Trophoblast cell (in vitro differentiated cells and primary cell): ENCODE results near the gene ASXL2.
A peak's percentile ranks its signal among the peaks of the same experiment; 100 is the strongest.

Source experiments
- DNase-seq, 2 donors: peaks; one replicate each; pipeline ENCODE4 v3.0.0-alpha.2; 2016
- H2AFZ ChIP-seq: 2 replicates; pipeline ENCODE4 v1.6.1; 2013; ENCODE audit warnings: low read length, moderate library complexity, mild to moderate bottlenecking; ENCODE audit not compliant: insufficient read depth, poor library complexity
- H2AK5ac ChIP-seq: 2 replicates; pipeline ENCODE4 v1.6.1; 2013; ENCODE audit warnings: mild to moderate bottlenecking, low read length
- H2BK120ac ChIP-seq: 2 replicates; pipeline ENCODE4 v1.6.1; 2013; ENCODE audit warnings: low read length, mild to moderate bottlenecking, moderate library complexity; ENCODE audit not compliant: insufficient read depth, poor library complexity
- H2BK12ac ChIP-seq: 2 replicates; pipeline ENCODE4 v1.6.1; 2013; ENCODE audit warnings: mild to moderate bottlenecking, low read length, moderate library complexity
- H2BK5ac ChIP-seq: 2 replicates; pipeline ENCODE4 v1.6.1; 2013; ENCODE audit warnings: low read length, low read depth, moderate library complexity, mild to moderate bottlenecking; ENCODE audit not compliant: poor library complexity
- H3K14ac ChIP-seq: 2 replicates; pipeline ENCODE4 v1.6.1; 2013; ENCODE audit warnings: mild to moderate bottlenecking, low read length
- H3K18ac ChIP-seq: 2 replicates; pipeline ENCODE4 v1.6.1; 2013; ENCODE audit warnings: mild to moderate bottlenecking, low read length
- H3K23ac ChIP-seq: 2 replicates; pipeline ENCODE4 v1.6.1; 2013; ENCODE audit warnings: low read length
- H3K27ac ChIP-seq: 2 replicates; pipeline ENCODE4 v1.5.1; 2013; ENCODE audit warnings: low read depth, mild to moderate bottlenecking, inconsistent platforms, low read length, moderate library complexity
- H3K27me3 ChIP-seq: 2 replicates; pipeline ENCODE4 v1.6.1; 2013; ENCODE audit warnings: inconsistent platforms, mild to moderate bottlenecking, low read length, moderate library complexity; ENCODE audit not compliant: insufficient read depth
- H3K36me3 ChIP-seq, 2 experiments: 1 replicate in 1 of 2; 2 replicates in 1 of 2; pipeline ENCODE4 v1.6.1; 2013; ENCODE audit warnings: low read length in 2 of 2, mild to moderate bottlenecking in 2 of 2, moderate library complexity in 1 of 2; ENCODE audit not compliant: insufficient read depth in 2 of 2, control insufficient read depth in 1 of 2
- H3K4ac ChIP-seq: 2 replicates; pipeline ENCODE4 v1.6.1; 2013; ENCODE audit warnings: low read depth, mild to moderate bottlenecking, low read length, moderate library complexity
- H3K4me1 ChIP-seq, 2 experiments: 1 replicate in 1 of 2; 2 replicates in 1 of 2; pipeline ENCODE4 v1.6.1; 2013; ENCODE audit warnings: low read length in 2 of 2, mild to moderate bottlenecking in 2 of 2, moderate library complexity in 1 of 2; ENCODE audit not compliant: insufficient read depth in 2 of 2, control insufficient read depth in 1 of 2
- H3K4me2 ChIP-seq: 2 replicates; pipeline ENCODE4 v1.6.1; 2013; ENCODE audit warnings: inconsistent platforms, mild to moderate bottlenecking, low read length, moderate library complexity
- H3K4me3 ChIP-seq: 2 replicates; pipeline ENCODE4 v1.5.1; 2013; ENCODE audit warnings: mild to moderate bottlenecking, low read depth, low read length, inconsistent platforms
- H3K79me1 ChIP-seq: one replicate; pipeline ENCODE4 v1.6.1; 2013; ENCODE audit warnings: low read length
- H3K79me2 ChIP-seq: 2 replicates; pipeline ENCODE4 v1.6.1; 2013; ENCODE audit warnings: low read length, mild to moderate bottlenecking; ENCODE audit not compliant: control insufficient read depth, insufficient read depth, poor library complexity
- H3K9ac ChIP-seq: 2 replicates; pipeline ENCODE4 v1.6.1; 2013; ENCODE audit warnings: mild to moderate bottlenecking, low read length
- H3K9me3 ChIP-seq: 2 replicates; pipeline ENCODE4 v1.6.1; 2013; ENCODE audit warnings: low read depth, mild to moderate bottlenecking, control low read depth, inconsistent platforms, low read length; ENCODE audit not compliant: insufficient read depth
- H4K12ac ChIP-seq: 2 replicates; pipeline ENCODE4 v1.6.1; 2013; ENCODE audit warnings: low read depth, mild to moderate bottlenecking, low read length, moderate library complexity
- H4K8ac ChIP-seq: 2 replicates; pipeline ENCODE4 v1.6.1; 2013; ENCODE audit warnings: low read depth, mild to moderate bottlenecking, low read length, moderate library complexity
- H4K91ac ChIP-seq: one replicate; pipeline ENCODE4 v1.6.1; 2013; ENCODE audit warnings: low read depth, mild to moderate bottlenecking, low read length, moderate library complexity
- WGBS: extraction: QIAGEN DNeasy Blood & Tissue Kit; methylation state at CpG from one replicate; pipeline ENCODE4 v1.1.7; 2013; ENCODE audit warnings: missing lambda C conversion rate; ENCODE audit not compliant: insufficient read length, insufficient coverage; ENCODE audit errors: extremely low coverage; 5-methylcytosine and 5-hydroxymethylcytosine counted together

ASXL2 gene

GRCh38 chr2:25794544-25795276 is 83.6 kb downstream of the ASXL2 start:
- Histone ChIP-seq H3K36me3 (peaks cover 0 to 3% of the 10 kb centered on the region in 2 experiments), H3K23ac (no peak overlapping the region), H3K14ac (no peak overlapping the region), H3K9me3 (no peaks in the 10 kb centered on the region), H4K8ac (no peak overlapping the region), H3K4ac (no peak overlapping the region), H3K27me3 (no peaks in the 10 kb centered on the region), H4K91ac (no peak overlapping the region), H4K12ac (no peak overlapping the region), H3K27ac (no peak overlapping the region), H2AFZ (no peak overlapping the region), H2BK120ac (no peak overlapping the region), H3K4me2 (no peak overlapping the region), H2AK5ac (no peak overlapping the region), H2BK5ac (no peak overlapping the region), H2BK12ac (no peak overlapping the region), H3K79me1 (no peaks in the 10 kb centered on the region), H3K79me2 (no peaks in the 10 kb centered on the region), H3K9ac (no peak overlapping the region), H3K18ac (no peak overlapping the region), H3K4me1 (no peaks in the 10 kb centered on the region), H3K4me3 (no peak overlapping the region)
- WGBS: no CpG with 5 or more reads among the region's 4 CpGs
- DNase-seq: no peak

DNA sequence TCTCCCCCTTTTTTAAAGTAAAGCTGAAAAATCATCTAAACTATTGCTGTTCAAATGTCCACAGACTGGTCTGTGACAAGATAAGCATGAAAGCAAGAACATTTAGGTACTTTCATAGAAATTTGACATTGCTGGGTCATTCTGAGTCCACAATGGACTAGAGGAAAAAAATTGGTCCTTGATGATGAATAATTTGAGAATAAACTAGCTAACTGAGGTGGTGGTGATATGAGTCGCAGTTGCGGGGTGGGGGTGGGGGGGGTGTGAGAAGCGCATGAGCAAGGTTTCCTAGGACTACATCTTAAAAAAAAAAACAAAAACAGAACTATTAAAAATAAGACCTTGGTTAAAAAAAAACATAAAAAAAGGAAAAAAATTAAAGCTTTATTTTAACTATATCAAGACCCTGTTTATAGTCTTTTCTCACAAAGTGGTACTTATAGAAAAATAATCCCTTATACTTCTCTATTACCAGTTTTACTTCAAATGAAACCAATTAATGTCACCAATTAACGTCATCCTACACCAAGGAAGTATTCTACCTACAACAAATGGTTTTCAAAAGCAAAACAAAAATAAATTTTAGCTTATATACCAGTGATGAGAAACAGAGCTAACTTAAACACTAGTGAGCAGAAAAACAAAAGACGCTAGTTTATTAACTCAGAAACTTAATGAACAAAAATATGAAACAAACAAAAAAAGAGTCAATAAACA is 88.1 kb downstream of the ASXL2 start:
- Histone ChIP-seq H3K4me3 (no peak overlapping the region), H2BK12ac (no peak overlapping the region), H3K14ac (no peak overlapping the region), H4K91ac (no peak overlapping the region), H3K79me1 (no peaks in the 10 kb centered on the region), H3K36me3 (peaks cover 0 to 4% of the 10 kb centered on the region in 2 experiments), H3K27me3 (no peaks in the 10 kb centered on the region), H2AK5ac (no peak overlapping the region), H3K4ac (no peak overlapping the region), H3K18ac (no peak overlapping the region), H4K12ac (no peak overlapping the region), H3K27ac (no peak overlapping the region), H2BK5ac (no peak overlapping the region), H3K4me1 (no peaks in the 10 kb centered on the region), H3K9me3 (no peaks in the 10 kb centered on the region), H3K4me2 (no peak overlapping the region), H4K8ac (no peak overlapping the region), H2AFZ (no peak overlapping the region), H3K9ac (no peak overlapping the region), H3K79me2 (no peaks in the 10 kb centered on the region), H3K23ac (no peak overlapping the region), H2BK120ac (no peak overlapping the region)
- no CpG with 5 or more reads among the region's 5 CpGs for WGBS
- no peak for DNase-seq

- WGBS: no CpG with 5 or more reads among the region's 3 CpGs
- H3K4me3 ChIP-seq: no peak overlapping the region
These were observed 89.8 kb downstream of the ASXL2 start for GRCh38 chr2:25788457-25788856.

DNA sequence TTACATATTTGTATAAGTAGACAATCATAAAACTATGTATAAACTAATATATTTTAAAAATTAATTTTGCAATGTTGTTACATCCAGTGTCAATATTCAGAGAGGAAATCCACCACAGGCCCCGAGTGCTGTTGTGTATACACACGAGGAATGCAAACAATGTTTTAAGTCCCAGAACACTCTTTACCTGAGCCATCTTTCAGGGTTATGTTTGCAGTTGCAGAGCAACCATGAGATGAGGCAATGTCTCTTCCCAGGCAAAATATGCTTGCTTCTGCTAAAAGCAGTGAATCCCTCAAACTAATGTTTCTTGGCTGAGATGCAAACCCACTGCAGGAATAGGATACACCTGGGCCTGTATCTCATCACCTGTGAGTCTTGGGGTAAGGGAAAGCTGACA is 91.3 kb downstream of the ASXL2 start:
- H3K4me3 ChIP-seq: no peak overlapping the region
- no peaks in the 10 kb centered on the region for H3K9me3 ChIP-seq
- H3K18ac ChIP-seq: no peak overlapping the region
- no peak overlapping the region for H3K23ac ChIP-seq
- no peak overlapping the region for H2BK120ac ChIP-seq
- H2AK5ac ChIP-seq: no peak overlapping the region
- no peaks in the 10 kb centered on the region for H3K27me3 ChIP-seq
- H3K27ac ChIP-seq: no peak overlapping the region
- no peaks in the 10 kb centered on the region for H3K79me1 ChIP-seq
- no peak overlapping the region for H2BK5ac ChIP-seq
- H2BK12ac ChIP-seq: no peak overlapping the region
- H3K4me2 ChIP-seq: peak overlapping the region; percentile 30
- no peaks in the 10 kb centered on the region for H3K79me2 ChIP-seq
- no peaks in the 10 kb centered on the region for H3K4me1 ChIP-seq
- H3K36me3 ChIP-seq: peaks cover 0 to 10% of the 10 kb centered on the region in 2 experiments
- H4K91ac ChIP-seq: no peak overlapping the region
- no peak overlapping the region for H2AFZ ChIP-seq
- H3K4ac ChIP-seq: no peak overlapping the region
- DNase-seq: peak; percentile 40 to 71
- no peak overlapping the region for H3K9ac ChIP-seq
- no peak overlapping the region for H4K12ac ChIP-seq
- H4K8ac ChIP-seq: no peak overlapping the region
- no peak overlapping the region for H3K14ac ChIP-seq
- WGBS: no CpG with 5 or more reads among the region's 2 CpGs

More at GRCh38 chr2:25788457-25788856, 89.8 kb downstream of the ASXL2 start:
- H3K9me3 ChIP-seq: no peaks in the 10 kb centered on the region
- no peak overlapping the region for H2BK5ac ChIP-seq
- H3K27ac ChIP-seq: no peak overlapping the region
- no peak overlapping the region for H2AK5ac ChIP-seq
- no peaks in the 10 kb centered on the region for H3K27me3 ChIP-seq
- H3K79me2 ChIP-seq: no peaks in the 10 kb centered on the region
- H3K9ac ChIP-seq: no peak overlapping the region
- H2BK120ac ChIP-seq: no peak overlapping the region
- H3K4me1 ChIP-seq: no peaks in the 10 kb centered on the region
- no peak overlapping the region for H4K91ac ChIP-seq
- H3K36me3 ChIP-seq: peaks cover 0 to 9% of the 10 kb centered on the region in 2 experiments
- no peak overlapping the region for H2BK12ac ChIP-seq
- peak in 1 of 2 donors; percentile 3 for DNase-seq
- H3K23ac ChIP-seq: no peak overlapping the region
- H3K79me1 ChIP-seq: no peaks in the 10 kb centered on the region
- H3K4me2 ChIP-seq: no peak overlapping the region
- no peak overlapping the region for H3K4ac ChIP-seq
- no peak overlapping the region for H3K18ac ChIP-seq
- no peak overlapping the region for H4K12ac ChIP-seq
- no peak overlapping the region for H4K8ac ChIP-seq
- no peak overlapping the region for H3K14ac ChIP-seq
- H2AFZ ChIP-seq: no peak overlapping the region
